Activated CD8-positive, alpha-beta memory T cell treated with anti-CD3 and anti-CD28 coated beads for 4 hours (primary cell): ENCODE data around the gene DIPK2B.

Experiments
- DNase-seq, 2 donors: peaks; one replicate each; pipeline ENCODE4 v3.0.0-alpha.2; 2020; ENCODE audit warnings: low read depth in 2 of 2

The DIPK2B gene

DNA sequence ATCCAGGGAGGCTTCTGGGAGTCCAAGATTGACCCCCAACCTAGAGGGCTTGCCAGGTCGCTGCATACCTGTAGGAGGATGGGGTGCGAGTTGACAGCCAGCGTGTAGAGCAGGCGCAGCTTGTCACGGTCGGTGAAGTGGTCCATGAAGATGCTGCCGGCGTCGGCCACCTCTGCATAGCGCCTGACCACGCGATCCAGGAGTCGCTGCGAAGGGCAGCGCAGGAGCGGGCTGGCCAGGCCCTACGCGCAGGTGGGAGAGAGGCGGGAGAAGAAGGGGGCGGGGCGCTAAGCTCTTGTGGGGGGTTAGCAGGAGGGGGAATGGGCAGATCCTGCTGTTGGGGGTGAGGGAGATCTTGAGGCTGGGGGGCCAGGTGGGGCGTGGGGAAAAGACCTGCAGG lies 43.0 kb downstream of the DIPK2B start:
- DNase-seq = no peak

DNA sequence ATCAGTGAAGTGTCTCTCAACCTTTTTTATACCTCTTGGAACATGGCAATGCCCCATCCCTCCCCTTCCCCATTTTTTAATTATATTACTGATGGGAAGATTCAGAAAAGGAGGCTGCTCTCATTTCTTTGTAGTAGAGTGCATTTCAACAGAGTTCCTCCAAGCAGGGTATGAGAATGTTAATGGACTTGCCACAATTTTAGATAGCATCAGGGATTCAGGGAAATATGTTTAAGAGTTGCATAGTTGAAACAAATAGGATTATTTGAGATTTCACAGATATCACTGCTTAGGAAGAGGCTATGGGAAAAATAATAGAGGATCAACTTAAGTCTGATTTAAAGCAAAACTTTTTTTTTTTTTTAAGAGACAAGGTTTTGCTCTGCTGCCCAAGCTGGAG lies 46.2 kb downstream of the DIPK2B start:
- DNase-seq = no peak

DNA sequence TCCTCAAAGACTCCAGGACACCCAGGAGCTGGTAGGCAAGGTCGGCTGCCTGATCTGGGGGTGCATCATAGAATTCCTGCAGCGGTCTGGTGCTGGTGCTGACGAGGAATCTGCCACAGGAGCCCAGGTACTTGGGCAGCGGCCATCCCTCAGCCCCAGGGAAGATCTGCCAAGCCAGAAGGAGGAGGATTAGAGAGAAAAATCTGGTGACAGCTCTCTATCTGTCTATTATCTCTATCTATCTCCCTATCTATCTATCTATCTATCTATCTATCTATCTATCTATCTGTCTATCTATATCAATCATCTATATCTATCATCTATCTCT lies 46.7 kb downstream of the DIPK2B start:
- DNase-seq = no peak
